Stimulated activated CD8-positive, alpha-beta memory T cell treated with anti-CD3 and anti-CD28 coated beads, Interleukin-2, amount 100 ng/mL, for 48 hours (primary cell): ENCODE results near the gene CCN5.
"Not testable (repeated sequence)": the region's sequence is repeated elsewhere in the genome, so short reads cannot be mapped to it uniquely, and the experiment has no call there.

Experiments
- DNase-seq, 2 donors: peaks; one replicate each; pipeline ENCODE4 v3.0.0-alpha.2; 2020; ENCODE audit warnings: low read depth in 2 of 2

The CCN5 gene

GRCh38 chr20:44714701-44715498, at the start of gene CCN5:
Gene CCN5 (plus strand): TSS chr20:44715369. CDS start chr20:44715391, 22 bp downstream.
- DNase-seq: no peak

- no peak for DNase-seq
Measured at GRCh38 chr20:44666066-44666465, 49.1 kb upstream of the CCN5 start.

DNA sequence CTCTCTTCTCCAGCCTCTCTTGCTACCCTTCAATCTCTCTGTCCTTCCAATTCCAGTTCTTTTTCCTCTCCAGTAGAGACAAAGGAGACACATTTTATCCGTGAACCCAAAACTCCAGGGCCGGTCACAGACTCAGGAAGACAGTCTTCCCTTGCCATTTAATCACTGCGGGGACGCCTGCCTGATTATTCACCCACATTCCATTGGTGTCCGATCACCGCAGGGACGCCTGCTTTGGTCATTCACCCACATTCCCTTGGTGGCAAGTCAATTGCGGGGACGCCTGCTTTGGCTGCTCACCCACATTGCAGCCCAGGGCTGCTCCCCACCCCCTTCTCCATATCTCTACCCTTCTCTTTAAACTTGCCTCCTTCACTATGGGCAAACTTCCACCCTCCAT, 44.3 kb upstream of the CCN5 start:
- not testable (repeated sequence) for DNase-seq

GRCh38 chr20:44671541-44671940, 43.6 kb upstream of the CCN5 start:
- DNase-seq: peak; percentile 27 to 36

- DNase-seq: not testable (repeated sequence)
Measured at GRCh38 chr20:44672318-44672902, 42.8 kb upstream of the CCN5 start.

GRCh38 chr20:44678242-44678641, 36.9 kb upstream of the CCN5 start:
- no peak for DNase-seq

- DNase-seq: no peak
Measured at GRCh38 chr20:44678990-44679611, 36.1 kb upstream of the CCN5 start.

DNA sequence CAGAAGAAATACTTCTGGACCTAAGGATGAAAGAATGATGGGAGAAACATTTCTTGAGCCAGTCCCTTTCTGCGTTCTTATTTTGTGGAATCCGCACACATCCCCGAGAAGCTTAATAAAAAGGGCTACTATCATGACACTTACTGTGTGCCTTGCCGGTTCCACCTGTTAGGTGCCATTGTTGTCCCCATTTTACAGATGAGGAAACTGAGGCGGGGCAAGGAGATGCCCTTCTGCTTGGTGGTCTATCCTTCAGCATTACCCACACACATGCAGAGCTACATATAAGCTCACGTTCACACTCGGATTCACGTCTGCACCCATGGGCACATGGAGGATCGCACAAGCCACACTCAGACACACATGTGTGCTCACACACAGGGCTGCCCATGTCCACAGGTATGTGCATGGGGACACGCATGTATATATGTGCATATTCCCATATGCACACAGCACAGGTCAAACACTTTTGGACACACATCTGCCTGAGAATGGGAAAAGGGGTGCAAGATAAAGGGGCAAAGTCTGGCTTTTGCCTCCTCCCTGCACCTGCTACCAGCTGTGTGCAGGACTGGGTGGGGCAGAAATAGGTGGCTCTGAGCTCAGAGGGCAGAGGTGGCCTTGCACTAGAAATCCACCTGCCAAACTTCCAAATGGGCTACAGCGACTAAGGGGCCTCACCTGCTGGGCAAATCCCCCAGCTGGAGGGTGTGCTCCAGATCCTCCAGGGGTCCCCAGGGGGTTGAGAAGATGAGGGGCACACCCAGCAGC, 33.2 kb upstream of the CCN5 start:
- no peak for DNase-seq

DNA sequence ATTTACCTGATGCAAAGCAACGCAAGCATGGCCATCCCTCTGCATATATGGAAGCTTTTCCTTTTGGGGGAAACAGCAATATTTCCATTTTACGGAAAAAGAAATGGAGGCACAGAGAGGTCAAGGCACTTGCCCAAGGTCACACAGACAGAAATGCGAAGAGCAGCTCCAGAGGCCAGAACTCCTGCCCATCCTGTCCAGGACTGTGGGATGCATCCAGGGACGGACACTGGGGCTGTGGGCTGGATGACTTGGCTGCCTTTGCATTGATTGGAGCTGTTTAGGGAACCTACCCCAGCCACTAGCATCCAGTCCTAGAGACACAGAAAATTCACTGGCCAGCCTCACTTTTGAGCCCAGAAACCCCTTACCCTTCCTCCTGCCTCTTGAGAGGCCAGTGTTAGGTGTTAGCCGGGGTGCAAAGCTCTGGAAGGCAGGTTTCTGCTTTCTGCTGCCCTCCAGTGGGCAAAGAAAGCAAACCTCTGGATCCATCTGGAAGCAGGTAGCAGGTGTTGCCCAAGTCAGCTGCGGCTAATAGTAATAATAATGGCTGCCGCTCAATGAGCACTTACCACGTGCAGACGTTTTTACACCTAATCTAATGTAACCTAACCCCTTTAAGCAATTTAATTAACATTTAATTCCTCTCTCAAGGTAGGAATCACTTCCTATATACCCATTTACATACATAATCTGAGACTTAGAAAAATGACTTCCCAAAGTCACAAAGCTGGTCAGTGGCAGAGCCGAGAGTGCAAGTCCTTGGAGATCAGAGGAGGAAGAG, 31.7 kb upstream of the CCN5 start:
- DNase-seq: peak; percentile 14 to 34

- no peak for DNase-seq
Measured at GRCh38 chr20:44684047-44684967, 30.9 kb upstream of the CCN5 start.

GRCh38 chr20:44686934-44687333, 28.2 kb upstream of the CCN5 start:
- no peak for DNase-seq

- no peak for DNase-seq
Measured at GRCh38 chr20:44688053-44688625, 27.0 kb upstream of the CCN5 start.

DNA sequence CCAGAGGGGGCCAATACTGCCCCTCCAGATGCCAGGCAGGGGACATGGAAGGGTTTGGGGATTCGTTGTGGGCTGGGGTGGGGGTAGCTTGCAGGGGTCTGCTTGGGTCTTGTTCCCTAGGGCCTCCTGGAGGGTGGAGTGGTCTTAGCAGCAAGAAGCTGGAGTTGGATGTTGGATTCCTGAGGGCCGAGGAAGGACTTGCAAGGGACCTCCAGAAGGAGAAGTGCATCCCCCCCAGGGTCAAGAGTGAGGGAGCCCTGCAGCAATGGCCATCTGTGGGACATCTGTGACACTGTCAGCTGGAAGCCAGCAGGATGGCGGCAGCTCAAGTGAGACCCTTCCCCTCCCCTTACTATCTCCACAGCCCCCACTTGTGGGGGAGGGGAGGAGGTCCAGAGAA, 25.4 kb upstream of the CCN5 start:
- no peak for DNase-seq

DNA sequence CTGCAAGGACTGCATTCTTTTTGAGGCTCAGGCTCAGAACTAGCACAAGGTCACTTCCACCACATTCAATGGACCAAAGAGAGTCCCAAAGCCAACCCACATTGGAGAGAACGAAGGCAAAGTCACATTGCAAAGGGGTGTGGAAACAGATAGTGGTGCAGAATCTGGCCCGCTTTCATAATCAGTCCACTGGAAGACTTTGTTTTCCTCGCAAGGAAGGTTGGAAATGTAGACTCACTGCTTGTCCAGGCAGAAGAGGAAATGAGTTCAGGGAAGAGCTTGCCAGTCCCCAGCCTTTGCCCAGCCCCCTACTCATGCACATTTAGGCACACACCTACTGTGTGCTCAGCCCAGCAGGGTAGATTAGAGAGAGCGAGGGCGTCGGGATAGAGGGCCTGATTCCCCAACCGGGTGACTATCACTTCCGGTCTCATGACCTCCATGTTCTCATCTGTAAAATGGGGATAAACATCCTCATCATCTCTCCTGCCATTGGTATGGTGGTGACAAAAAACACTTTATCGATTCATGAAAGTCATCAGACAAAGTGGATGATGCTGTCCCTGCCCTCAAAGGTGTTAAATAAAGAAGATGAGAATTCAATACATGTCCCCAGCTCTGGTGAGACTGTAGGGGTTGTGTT, 24.3 kb upstream of the CCN5 start:
- no peak for DNase-seq

GRCh38 chr20:44691424-44692423, 23.4 kb upstream of the CCN5 start:
- DNase-seq: no peak

DNA sequence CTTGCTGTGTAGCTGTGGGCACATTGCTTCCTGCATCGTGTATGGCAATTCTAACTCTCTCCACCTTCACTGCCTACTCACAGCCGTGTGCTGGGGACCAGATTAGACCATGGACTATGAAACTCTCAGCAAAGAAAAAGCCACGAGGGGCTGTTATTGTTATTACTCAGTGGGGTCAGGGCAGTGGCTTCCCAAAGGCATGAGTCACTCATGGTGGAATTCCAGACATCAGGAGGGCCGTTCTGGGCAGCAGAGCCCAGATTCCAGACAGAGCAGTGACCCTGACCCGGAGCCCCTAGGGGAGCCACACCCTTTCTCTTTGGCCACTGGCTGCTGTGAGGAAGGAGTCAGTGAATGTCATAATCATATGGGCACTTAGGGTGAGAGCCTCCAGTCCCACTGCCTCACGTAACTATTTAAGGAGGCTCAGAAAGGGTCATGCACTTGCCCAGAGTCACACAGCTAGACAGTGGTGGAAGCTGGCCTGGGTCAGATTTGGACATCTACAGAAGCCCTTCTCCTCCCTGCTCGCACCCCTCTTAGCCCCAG, 22.2 kb upstream of the CCN5 start:
- DNase-seq: no peak

DNA sequence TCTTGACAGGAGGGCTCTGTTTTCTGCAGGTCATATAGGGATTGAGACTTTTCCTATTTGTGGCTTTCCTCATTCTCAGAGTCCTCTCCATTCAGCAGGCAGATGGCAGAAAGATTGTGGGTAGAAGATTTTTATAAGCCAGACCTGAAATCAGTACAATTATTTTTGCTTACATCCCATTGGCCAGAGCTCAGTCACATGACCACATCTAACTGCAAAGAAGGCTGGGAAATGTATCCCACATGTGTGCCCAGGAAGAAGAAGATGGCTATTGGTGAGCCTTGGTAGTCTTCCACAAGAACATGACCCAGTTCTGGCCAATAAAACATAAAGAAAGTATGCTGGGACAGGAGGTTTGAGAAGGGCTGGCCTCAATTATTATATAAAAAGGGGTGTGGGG, 21.5 kb upstream of the CCN5 start:
- no peak for DNase-seq

GRCh38 chr20:44694159-44694558, 21.0 kb upstream of the CCN5 start:
- no peak for DNase-seq
